G401 (cell line): ENCODE measurements around the gene KCNK15. TPM values are rescaled to one million over a fixed set of nuclear protein-coding genes. Genes with fewer than 3 reads are reported as not detected.

Source experiments
- DNase-seq: peaks from one replicate; pipeline ENCODE4 v3.0.0-alpha.2; 2015; ENCODE audit warnings: low spot score
- in situ Hi-C: cut with HindIII; loops from 2 replicates; pipeline ENCODE4 v1.10.0; 2016; ENCODE audit warnings: low sequenced_read_pairs, mixed read lengths
- total RNA-seq: library from RNA; depleted of rRNA; stranded (reverse); fragments of >200 nt; shearing (Covaris generic); gene quantifications from 2 replicates; pipeline ENCODE4 v1.2.3, GENCODE V29; 2014

KCNK15 gene
- total RNA-seq, 1 experiment from 2014 or later = 17.9 TPM

DNA sequence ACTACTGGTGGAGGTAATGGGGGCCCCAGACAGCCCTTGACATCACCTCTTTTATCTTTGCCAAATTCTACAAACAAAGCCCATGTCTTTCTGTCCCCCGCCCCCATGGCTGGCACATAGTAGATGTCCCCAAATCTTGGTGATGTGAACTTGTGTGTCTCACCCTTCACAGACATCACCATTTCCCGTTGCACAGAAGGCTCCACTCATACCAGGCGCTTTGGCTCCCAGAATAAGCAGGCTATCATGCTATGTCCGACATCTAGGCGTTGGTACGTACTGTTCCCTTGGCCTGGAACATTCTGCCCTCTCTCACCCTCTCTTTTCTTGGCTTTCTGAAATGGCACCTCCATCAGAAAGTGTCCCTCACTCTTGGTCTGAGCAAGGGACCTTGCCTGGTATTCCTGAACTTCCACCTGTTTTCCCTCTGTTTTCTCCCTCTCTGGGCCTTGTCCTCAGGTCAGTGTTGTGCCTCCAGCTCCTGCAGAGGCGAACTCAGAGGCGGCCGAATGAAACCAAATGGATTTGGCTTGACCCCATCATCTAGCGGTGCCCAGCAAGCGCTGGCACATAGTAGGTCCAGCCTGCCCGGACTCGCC, 31.5 kb upstream of the KCNK15 start:
- no peak for DNase-seq
- in situ Hi-C loops = no loop called here

DNA sequence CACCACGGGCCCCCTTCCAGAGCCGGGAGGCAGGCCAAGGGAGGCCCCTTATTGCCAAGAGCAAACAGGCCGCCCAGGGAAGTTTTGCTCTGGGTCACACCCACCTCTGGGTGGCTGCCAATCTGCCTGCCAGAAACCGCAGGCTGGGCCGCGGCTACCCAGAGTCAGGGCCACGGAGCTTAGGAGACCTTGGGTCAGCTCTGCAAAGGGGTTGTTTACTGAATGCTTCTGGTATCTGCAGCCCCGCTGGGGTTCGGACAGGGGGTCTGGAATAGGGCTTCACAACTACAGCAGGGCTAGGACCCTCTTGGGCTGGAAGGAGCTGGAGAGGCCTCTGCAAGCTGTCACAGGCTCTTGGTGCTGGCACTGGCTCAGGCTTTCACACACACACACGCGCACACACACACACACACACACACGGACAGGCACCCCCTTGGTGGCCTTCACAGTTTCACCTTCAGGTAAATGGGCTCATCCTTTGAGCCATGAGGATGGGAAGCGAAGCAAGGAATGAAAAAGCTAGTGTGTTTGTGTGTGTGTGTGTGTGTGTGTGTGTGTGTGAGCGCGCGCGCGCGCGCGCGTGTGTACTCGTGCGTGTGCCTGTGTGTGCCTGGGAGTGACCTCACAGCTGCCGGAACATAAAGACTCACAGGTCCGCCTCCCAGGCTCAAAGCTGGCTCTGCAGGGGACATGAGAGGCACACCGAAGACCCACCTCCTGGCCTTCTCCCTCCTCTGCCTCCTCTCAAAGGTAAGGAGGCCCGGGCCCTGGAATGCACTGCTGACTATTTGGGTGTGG, 30.8 kb upstream of the KCNK15 start, which contains the start of gene CCN5:
Gene CCN5, plus strand, starts transcription at position 669 of the 798 bp plus-strand sequence. Its CDS starts 22 bp downstream, at position 691.
- in situ Hi-C loops = no loop called here
- no peak for DNase-seq

DNA sequence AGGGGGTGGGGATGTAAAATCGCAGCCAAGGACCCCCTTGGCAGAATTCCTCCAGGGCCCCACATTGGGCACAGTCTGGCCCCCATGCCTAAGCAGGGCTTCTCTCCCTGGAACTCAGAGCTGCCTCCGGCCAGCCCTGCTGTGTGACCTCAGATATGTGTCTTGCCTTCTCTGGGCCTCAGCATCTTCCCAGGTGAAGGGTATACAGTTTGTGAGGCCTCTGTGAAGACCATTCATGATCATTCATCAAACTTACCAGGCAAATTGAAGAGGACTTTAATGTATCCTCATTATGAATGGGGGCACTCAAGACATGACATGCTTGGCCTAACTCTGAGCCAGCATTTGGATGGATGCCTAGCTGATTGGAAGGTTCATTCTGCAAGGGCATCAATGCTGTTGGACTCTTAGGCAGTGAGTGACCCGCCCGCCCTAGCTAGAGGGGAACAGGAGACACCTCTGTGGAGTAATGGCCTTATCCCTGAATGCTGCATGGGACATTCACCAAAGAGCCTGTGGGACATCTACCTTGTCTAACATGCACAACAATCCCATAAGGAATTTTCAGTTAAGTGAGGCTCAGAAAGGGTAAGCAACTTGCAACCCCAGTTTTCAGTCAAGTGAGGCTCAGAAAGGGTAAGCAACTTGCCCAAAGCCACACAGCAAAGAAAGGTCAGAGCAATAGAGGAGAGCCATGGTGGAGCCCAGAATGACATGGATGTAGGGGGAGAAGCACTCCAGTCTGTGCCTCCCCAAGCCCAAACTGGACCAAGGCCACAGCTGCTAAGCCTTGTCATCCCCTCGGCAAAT, 30.0 kb upstream of the KCNK15 start:
- in situ Hi-C loops = no loop called here
- DNase-seq = no peak

GRCh38 chr20:44716309-44717106, 29.2 kb upstream of the KCNK15 start:
- in situ Hi-C loops = no loop called here
- no peak for DNase-seq

- in situ Hi-C loops = no loop called here
- DNase-seq = no peak
Observed at GRCh38 chr20:44717986-44718385, 27.7 kb upstream of the KCNK15 start.

DNA sequence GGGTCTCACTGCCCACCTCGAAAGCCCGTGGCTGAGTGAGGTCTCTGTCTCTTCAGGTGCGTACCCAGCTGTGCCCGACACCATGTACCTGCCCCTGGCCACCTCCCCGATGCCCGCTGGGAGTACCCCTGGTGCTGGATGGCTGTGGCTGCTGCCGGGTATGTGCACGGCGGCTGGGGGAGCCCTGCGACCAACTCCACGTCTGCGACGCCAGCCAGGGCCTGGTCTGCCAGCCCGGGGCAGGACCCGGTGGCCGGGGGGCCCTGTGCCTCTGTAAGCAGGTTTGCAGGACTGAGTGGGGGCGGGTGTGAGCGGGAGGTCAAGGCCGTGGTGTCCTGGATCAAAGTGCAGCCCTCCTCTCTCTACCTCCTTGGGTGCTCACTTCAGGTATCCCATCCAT, 25.8 kb upstream of the KCNK15 start:
- DNase-seq = no peak
- in situ Hi-C loops = no loop called here

DNA sequence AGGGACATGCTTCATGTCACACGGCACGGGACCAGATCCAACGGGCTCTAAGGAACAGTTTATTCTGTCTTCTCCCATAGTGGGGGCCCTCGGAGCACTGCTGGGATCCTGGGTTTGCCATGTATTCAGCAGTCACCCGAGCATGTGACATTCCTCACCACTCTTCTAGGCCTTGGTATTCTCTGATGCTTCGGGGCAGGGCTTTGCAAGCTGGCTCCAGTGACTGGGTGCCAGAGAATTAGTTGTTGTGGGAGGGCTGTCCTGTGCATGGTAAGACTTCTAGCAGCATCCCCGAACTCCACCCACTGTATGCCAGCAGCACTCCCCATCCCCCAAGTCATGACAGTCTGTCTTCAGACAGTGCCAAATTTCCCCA, 25.1 kb upstream of the KCNK15 start:
- in situ Hi-C loops = no loop called here
- DNase-seq = peak; percentile 50

- in situ Hi-C loops = no loop called here
Observed at GRCh38 chr20:44720997-44721784, 24.5 kb upstream of the KCNK15 start.

GRCh38 chr20:44721785-44722054, 23.9 kb upstream of the KCNK15 start:
- in situ Hi-C loops = no loop called here
- no peak for DNase-seq

More at GRCh38 chr20:44720997-44721784, 24.5 kb upstream of the KCNK15 start:
- DNase-seq = no peak

DNA sequence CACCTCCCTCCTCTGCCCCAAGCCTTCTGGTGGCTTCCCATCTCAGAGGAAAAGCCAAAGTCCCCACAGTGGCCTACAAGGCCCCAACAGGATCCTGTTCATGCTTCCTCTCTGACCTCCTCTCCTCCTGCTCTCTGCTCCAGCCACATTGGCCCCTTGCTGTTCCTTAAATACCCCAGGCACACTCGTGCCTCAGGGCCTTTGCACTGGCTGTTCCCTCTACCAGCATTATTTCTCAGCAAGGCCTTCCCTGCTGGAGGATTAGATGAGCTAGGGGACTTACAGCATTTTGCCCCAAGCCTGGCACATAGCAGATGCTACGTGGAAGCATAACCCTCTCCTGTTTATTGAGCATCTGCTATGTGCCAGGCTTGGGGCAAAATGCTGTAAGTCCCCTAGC, 22.7 kb upstream of the KCNK15 start:
- in situ Hi-C loops = no loop called here
- no peak for DNase-seq

- no peak for DNase-seq
- in situ Hi-C loops = no loop called here
Observed at GRCh38 chr20:44723391-44723790, 22.3 kb upstream of the KCNK15 start.

GRCh38 chr20:44723798-44724362, 21.8 kb upstream of the KCNK15 start:
- in situ Hi-C loops = no loop called here
- DNase-seq = no peak

DNA sequence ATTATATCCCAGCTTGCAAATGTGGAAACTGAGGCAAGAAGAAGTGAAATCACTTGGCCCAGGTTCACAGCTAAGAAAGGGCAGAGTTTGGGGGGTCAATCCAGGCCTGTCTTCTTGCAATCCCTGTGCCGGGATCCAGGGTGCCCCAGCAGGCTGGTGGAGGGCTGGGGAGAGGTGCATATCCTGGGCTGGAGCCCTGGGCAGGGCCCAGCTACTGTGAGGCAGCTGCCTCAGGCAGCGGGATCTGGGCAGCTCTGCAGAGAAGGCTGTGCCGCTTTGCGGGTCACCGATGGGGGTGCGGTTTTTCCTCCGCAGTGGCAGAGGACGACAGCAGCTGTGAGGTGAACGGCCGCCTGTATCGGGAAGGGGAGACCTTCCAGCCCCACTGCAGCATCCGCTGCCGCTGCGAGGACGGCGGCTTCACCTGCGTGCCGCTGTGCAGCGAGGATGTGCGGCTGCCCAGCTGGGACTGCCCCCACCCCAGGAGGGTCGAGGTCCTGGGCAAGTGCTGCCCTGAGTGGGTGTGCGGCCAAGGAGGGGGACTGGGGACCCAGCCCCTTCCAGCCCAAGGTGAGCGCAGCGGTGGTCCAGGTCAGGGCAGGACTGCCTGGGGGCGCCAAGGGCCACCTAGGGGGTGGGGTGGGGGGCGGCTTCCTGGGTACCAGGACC, 21.1 kb upstream of the KCNK15 start:
- in situ Hi-C loops = no loop called here
- no peak for DNase-seq

DNA sequence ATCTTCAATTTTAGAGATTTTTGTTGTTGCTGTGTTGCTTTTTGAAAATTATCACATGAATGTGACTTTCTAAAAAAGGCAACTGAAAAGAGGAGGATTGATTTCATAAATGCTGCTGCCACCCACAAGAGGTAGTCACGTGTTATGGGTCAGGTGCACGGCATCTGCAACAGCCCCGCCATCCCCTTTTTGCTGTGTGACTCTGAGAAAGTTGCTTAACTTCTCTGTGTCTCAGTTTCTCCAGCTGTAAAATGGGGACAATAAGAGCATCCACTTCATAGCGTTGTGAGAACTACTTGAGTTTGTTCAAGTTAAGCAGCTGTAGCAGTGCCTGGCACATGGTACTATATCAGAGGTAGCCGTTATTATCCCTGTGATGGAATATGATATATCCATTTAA, 19.8 kb upstream of the KCNK15 start:
- DNase-seq = no peak
- in situ Hi-C loops = no loop called here

GRCh38 chr20:44727039-44727438, 18.6 kb upstream of the KCNK15 start:
- DNase-seq = no peak
- in situ Hi-C loops = no loop called here

GRCh38 chr20:44727651-44728050, 18.0 kb upstream of the KCNK15 start:
- in situ Hi-C loops = no loop called here
- no peak for DNase-seq

- in situ Hi-C loops = no loop called here
Observed at GRCh38 chr20:44728801-44729443, 16.7 kb upstream of the KCNK15 start.

DNA sequence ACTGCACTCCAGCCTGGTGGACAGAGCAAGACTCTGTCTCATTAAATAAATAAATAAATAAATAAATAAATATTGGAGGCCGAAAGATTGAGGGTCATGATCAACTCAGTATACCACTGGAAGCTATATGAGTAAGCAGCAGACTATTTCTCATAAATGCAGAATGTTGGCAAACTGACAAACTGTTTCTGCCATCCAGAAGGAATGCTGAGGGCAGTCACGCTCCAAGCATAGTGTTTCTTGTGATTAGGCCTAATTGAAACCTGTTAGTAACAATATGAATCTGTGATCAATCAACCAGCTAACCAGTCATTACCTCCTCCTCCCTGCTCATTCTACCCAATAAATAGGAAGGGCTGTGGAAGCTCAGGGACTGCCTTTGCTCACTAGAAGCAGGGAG, 15.2 kb upstream of the KCNK15 start:
- in situ Hi-C loops = no loop called here
- DNase-seq = no peak

More at GRCh38 chr20:44728801-44729443, 16.7 kb upstream of the KCNK15 start:
- DNase-seq = no peak
